PC-3 (cell line): ENCODE data around the gene CNTNAP2. TPM values are rescaled to one million over a fixed set of nuclear protein-coding genes. Genes with fewer than 3 reads are reported as not detected.

Source experiments
- ATAC-seq: fragments of 200-7000 bp; cut with Tn5 transposase; 2 replicates; pipeline ENCODE4 v1.9.1; 2020; ENCODE audit warnings: mild to moderate bottlenecking, moderate library complexity
- BruUV-seq: library from RNA; stranded (reverse); fragments of 400-500 nt; replicated peaks from 2 replicates; lab custom pipeline; 2021; lab: Mats Ljungman, UMichigan
- CTCF ChIA-PET: fragments of 300-600 bp; sonication (Branson Sonifier 250); formaldehyde crosslinking; loops from one replicate; lab custom pipeline; 2022; ENCODE audit warnings: antibody characterized with exemption; lab: Charles Lee
- POLR2A ChIA-PET: fragments of 300-600 bp; sonication (Branson Sonifier 250); formaldehyde crosslinking; loops from one replicate; lab custom pipeline; 2022; ENCODE audit warnings: antibody characterized with exemption; ENCODE audit not compliant: unreplicated experiment; lab: Charles Lee
- DNase-seq: peaks from one replicate; pipeline ENCODE4 v3.0.0-alpha.2; 2015
- H2AFZ ChIP-seq: fragments of 300-600 bp; sonication (generic); 2 replicates; pipeline ENCODE4 v1.6.0; 2016; ENCODE audit warnings: antibody characterized with exemption, low read length
- H3F3A ChIP-seq: fragments of 300-600 bp; sonication (generic); one replicate; pipeline ENCODE4 v1.6.0; 2017; ENCODE audit warnings: antibody characterized with exemption, low read length, control low read depth, mild to moderate bottlenecking; ENCODE audit not compliant: unreplicated experiment
- H3K27ac ChIP-seq: fragments of 300-600 bp; sonication (generic); 2 replicates; pipeline ENCODE4 v1.5.1; 2016; ENCODE audit warnings: mild to moderate bottlenecking, low read length
- H3K27me3 ChIP-seq: fragments of 300-600 bp; sonication (generic); 2 replicates; pipeline ENCODE4 v1.6.1; 2016; ENCODE audit warnings: low read length, mixed read lengths
- H3K36me3 ChIP-seq: fragments of 300-600 bp; sonication (generic); 2 replicates; pipeline ENCODE4 v1.6.1; 2016; ENCODE audit warnings: low read depth, mixed run types, low read length, mixed read lengths
- H3K4me1 ChIP-seq: fragments of 300-600 bp; sonication (generic); 2 replicates; pipeline ENCODE4 v1.5.1; 2016; ENCODE audit warnings: low read length; ENCODE audit not compliant: insufficient read depth
- H3K4me2 ChIP-seq: fragments of 300-600 bp; sonication (generic); 2 replicates; pipeline ENCODE4 v1.6.0; 2016; ENCODE audit warnings: low read length
- H3K4me3 ChIP-seq: fragments of 300-600 bp; sonication (generic); 2 replicates; pipeline ENCODE4 v1.5.1; 2016; ENCODE audit warnings: mild to moderate bottlenecking, low read length, mixed read lengths
- H3K79me2 ChIP-seq: fragments of 300-600 bp; sonication (generic); 2 replicates; pipeline ENCODE4 v1.6.1; 2017; ENCODE audit warnings: low read length, mixed read lengths
- H3K9ac ChIP-seq: fragments of 300-600 bp; sonication (generic); 2 replicates; pipeline ENCODE4 v1.6.0; 2016; ENCODE audit warnings: mild to moderate bottlenecking, low read length
- H3K9me2 ChIP-seq: fragments of 300-600 bp; sonication (generic); replicated peaks from 2 replicates; pipeline ENCODE4 v1.6.1; 2016; ENCODE audit warnings: mixed run types, low read length, mixed read lengths
- H3K9me3 ChIP-seq: fragments of 300-600 bp; sonication (generic); 2 replicates; pipeline ENCODE4 v1.6.1; 2016; ENCODE audit warnings: low read length, mixed read lengths
- H4K20me1 ChIP-seq: fragments of 300-600 bp; sonication (generic); 2 replicates; pipeline ENCODE4 v1.6.1; 2016; ENCODE audit warnings: low read length, mixed read lengths
- EZH2 ChIP-seq: fragments of 300-600 bp; sonication (generic); IDR thresholded peaks from one replicate; pipeline ENCODE4 v1.6.1; 2017; ENCODE audit warnings: antibody characterized with exemption, mild to moderate bottlenecking, low read length; ENCODE audit not compliant: unreplicated experiment
- EZH2phosphoT487 ChIP-seq: fragments of 300-600 bp; sonication (generic); IDR thresholded peaks from 2 replicates; pipeline ENCODE4 v1.6.1; 2018; ENCODE audit warnings: mild to moderate bottlenecking, antibody characterized with exemption, low read length, borderline replicate concordance
- intact Hi-C: fragments of 100-400 bp; cut with micrococcal nuclease; formaldehyde crosslinking; loops from 2 replicates; pipeline ENCODE4 v1.9.0; 2023
- total RNA-seq: library from RNA; depleted of rRNA; stranded (reverse); fragments of >200 nt; gene quantifications from 2 replicates; pipeline ENCODE4 v1.2.3, GENCODE V29; 2014
- TF ChIP-seq, protein P1 (sequence below): fragments of 300-600 bp; sonication (generic); conservative IDR thresholded peaks from 2 replicates; pipeline ENCODE4 v1.5.1; 2017; ENCODE audit warnings: antibody characterized with exemption, low read depth, mild to moderate bottlenecking, low read length

CNTNAP2 gene
- total RNA-seq, 1 experiment from 2014 or later: 1.5 TPM

DNA sequence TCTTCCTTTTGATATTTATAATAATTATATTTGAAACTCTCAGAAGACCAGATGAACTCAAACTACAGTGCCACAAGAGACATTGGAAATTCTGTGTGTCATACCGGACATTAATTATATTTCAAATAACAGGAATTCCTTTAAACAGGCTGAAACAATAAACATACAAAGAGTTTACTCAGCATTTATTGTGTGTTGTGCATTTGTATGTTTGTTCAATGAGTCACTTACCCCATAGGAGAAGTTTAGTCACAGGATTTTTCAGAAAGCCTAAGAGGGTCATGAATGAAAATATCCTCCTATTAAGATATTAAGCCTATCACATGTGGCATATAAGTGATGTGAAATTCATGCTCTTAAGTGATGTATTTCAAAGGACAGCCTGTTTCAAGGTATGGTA lies 566.8 kb downstream of the CNTNAP2 start:
- intact Hi-C loops: loop anchor here (5.0 kb wide), 1 partner anchor 49 kb away; no protein-coding TSS in a partner anchor
- BruUV-seq: no TSS peak
- DNase-seq: peak; percentile 73
- no peak overlapping the region for H2AFZ ChIP-seq
- H3K4me2 ChIP-seq: peak overlapping the region; percentile 33; the same call in 1 of the 2 replicates
- no peak overlapping the region for H3K4me3 ChIP-seq
- H3K27me3 ChIP-seq: no peaks in the 10 kb centered on the region
- ATAC-seq: peak; percentile 94
- peak overlapping the region; percentile 77 for H3K27ac ChIP-seq
- CTCF ChIA-PET: no interaction called here
- TF ChIP-seq, protein P1, sequence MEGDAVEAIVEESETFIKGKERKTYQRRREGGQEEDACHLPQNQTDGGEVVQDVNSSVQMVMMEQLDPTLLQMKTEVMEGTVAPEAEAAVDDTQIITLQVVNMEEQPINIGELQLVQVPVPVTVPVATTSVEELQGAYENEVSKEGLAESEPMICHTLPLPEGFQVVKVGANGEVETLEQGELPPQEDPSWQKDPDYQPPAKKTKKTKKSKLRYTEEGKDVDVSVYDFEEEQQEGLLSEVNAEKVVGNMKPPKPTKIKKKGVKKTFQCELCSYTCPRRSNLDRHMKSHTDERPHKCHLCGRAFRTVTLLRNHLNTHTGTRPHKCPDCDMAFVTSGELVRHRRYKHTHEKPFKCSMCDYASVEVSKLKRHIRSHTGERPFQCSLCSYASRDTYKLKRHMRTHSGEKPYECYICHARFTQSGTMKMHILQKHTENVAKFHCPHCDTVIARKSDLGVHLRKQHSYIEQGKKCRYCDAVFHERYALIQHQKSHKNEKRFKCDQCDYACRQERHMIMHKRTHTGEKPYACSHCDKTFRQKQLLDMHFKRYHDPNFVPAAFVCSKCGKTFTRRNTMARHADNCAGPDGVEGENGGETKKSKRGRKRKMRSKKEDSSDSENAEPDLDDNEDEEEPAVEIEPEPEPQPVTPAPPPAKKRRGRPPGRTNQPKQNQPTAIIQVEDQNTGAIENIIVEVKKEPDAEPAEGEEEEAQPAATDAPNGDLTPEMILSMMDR: no peak
- no peak for TF ChIP-seq EZH2
- no peak for TF ChIP-seq EZH2phosphoT487
- H3K79me2 ChIP-seq: no peaks in the 10 kb centered on the region
- H3K9me2 ChIP-seq: no peaks in the 10 kb centered on the region; the same call in 1 of the 2 replicates
- POLR2A ChIA-PET: no interaction called here
- peaks cover 12% of the 10 kb centered on the region for H3K4me1 ChIP-seq
- H4K20me1 ChIP-seq: no peaks in the 10 kb centered on the region
- no peaks in the 10 kb centered on the region for H3K9me3 ChIP-seq
- no peaks in the 10 kb centered on the region for H3K36me3 ChIP-seq
- peak overlapping the region; percentile 54; the same call in 1 of the 2 replicates for H3K9ac ChIP-seq
- H3F3A ChIP-seq: no peaks in the 10 kb centered on the region

DNA sequence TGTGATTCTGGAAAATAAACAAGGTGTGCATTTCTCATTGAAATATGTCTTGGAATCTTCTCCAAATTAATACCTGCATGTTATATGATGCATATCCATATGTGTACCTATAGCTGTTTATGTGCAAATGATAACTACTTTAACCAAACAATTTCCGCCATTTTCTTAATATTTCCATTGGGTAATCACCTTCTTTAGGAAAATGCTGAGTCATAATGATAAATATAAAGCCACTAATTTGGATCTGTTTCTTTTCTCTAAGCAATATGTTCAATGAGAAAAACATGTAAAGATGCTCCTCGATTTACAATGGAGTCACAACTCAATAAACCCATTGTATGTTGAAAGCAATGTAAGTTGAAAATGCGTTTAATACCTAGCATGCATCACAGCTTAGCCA lies 574.4 kb downstream of the CNTNAP2 start:
- DNase-seq: no peak
- Histone ChIP-seq H3K27me3 (no peaks in the 10 kb centered on the region), H2AFZ (no peak overlapping the region), H4K20me1 (no peaks in the 10 kb centered on the region), H3F3A (no peaks in the 10 kb centered on the region), H3K4me2 (no peak overlapping the region), H3K36me3 (no peaks in the 10 kb centered on the region), H3K4me3 (no peak overlapping the region), H3K9me2 (no peaks in the 10 kb centered on the region; the same call in 1 of the 2 replicates), H3K4me1 (no peaks in the 10 kb centered on the region), H3K27ac (no peak overlapping the region), H3K9ac (no peak overlapping the region), H3K79me2 (no peaks in the 10 kb centered on the region), H3K9me3 (no peaks in the 10 kb centered on the region)
- ChIA-PET POLR2A (no interaction called here), CTCF (no interaction called here)
- intact Hi-C loops: no loop called here
- no TSS peak for BruUV-seq
- TF ChIP-seq EZH2 (no peak), EZH2phosphoT487 (no peak)
- TF ChIP-seq, protein P1: no peak
- ATAC-seq: no peak

DNA sequence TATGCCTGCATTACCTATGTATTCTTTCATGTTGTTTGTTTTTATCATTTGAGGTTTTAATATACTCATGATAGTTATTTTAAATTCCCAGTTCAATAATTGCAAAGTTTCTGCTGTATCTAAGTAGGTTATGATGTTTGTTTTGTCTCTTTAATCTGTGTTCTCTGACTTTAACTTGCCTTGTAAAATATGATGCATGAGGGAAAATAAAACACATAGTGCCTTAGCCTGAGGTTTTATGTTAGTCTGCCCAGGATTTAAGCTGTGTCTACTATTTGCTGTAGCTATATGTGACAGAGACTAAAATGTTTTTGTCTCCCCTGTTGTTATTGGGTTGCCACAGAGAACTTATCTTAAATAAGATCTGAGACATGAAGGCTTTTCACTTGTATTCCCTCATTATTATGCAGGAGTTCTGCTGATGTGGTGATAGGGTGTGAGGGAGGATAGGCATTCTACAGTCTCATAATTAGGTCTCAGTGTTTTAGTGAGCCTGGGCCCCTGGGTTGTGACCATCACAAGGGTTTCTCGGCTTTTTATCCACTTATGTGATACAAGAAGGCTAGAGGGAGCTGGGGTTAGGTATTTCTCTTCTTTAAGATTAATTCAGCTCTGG lies 582.5 kb downstream of the CNTNAP2 start:
- no peaks in the 10 kb centered on the region for H3K27me3 ChIP-seq
- no peak for DNase-seq
- H4K20me1 ChIP-seq: no peaks in the 10 kb centered on the region
- no peaks in the 10 kb centered on the region for H3K9me3 ChIP-seq
- no peaks in the 10 kb centered on the region for H3K9me2 ChIP-seq
- no peak overlapping the region for H3K9ac ChIP-seq
- no peak overlapping the region for H3K27ac ChIP-seq
- TF ChIP-seq EZH2 (no peak), EZH2phosphoT487 (no peak)
- TF ChIP-seq, protein P1: no peak
- POLR2A ChIA-PET: interaction anchor here (0.6 kb wide), 1 partner anchor 1852 kb away, joined by 3 read pairs; no protein-coding TSS in a partner anchor
- intact Hi-C loops: loop anchor here (2.0 kb wide), 1 partner anchor 32 kb away; no protein-coding TSS in a partner anchor
- no peak overlapping the region for H2AFZ ChIP-seq
- no peaks in the 10 kb centered on the region for H3K36me3 ChIP-seq
- peak; percentile 77 for ATAC-seq
- no peak overlapping the region for H3K4me3 ChIP-seq
- H3F3A ChIP-seq: no peaks in the 10 kb centered on the region
- no peaks in the 10 kb centered on the region for H3K79me2 ChIP-seq
- H3K4me1 ChIP-seq: no peaks in the 10 kb centered on the region
- no TSS peak for BruUV-seq
- CTCF ChIA-PET: no interaction called here
- H3K4me2 ChIP-seq: no peak overlapping the region
